HUES48 (cell line): ENCODE data around the gene ZHX3.

Experiments
- H3K27ac ChIP-seq: one replicate; pipeline ENCODE4 v1.7.0; 2013; ENCODE audit warnings: low read depth, low read length, inconsistent platforms
- H3K27me3 ChIP-seq: 2 replicates; pipeline ENCODE4 v1.6.1; 2013; ENCODE audit warnings: mild to moderate bottlenecking, low read length; ENCODE audit not compliant: control insufficient read depth, insufficient read depth
- H3K36me3 ChIP-seq: 2 replicates; pipeline ENCODE4 v1.6.1; 2013; ENCODE audit warnings: low read length; ENCODE audit not compliant: control insufficient read depth, insufficient read depth
- H3K4me1 ChIP-seq: 2 replicates; pipeline ENCODE4 v1.6.1; 2013; ENCODE audit warnings: mild to moderate bottlenecking, low read length; ENCODE audit not compliant: control insufficient read depth, insufficient read depth
- H3K4me3 ChIP-seq: 2 replicates; pipeline ENCODE4 v1.5.1; 2013; ENCODE audit warnings: mild to moderate bottlenecking, low read depth, low read length
- H3K9ac ChIP-seq: 2 replicates; pipeline ENCODE4 v1.6.1; 2013; ENCODE audit warnings: mild to moderate bottlenecking, low read depth, low read length, moderate library complexity
- H3K9me3 ChIP-seq: 2 replicates; pipeline ENCODE4 v1.6.1; 2013; ENCODE audit warnings: low read length; ENCODE audit not compliant: control insufficient read depth, insufficient read depth

The ZHX3 gene

DNA sequence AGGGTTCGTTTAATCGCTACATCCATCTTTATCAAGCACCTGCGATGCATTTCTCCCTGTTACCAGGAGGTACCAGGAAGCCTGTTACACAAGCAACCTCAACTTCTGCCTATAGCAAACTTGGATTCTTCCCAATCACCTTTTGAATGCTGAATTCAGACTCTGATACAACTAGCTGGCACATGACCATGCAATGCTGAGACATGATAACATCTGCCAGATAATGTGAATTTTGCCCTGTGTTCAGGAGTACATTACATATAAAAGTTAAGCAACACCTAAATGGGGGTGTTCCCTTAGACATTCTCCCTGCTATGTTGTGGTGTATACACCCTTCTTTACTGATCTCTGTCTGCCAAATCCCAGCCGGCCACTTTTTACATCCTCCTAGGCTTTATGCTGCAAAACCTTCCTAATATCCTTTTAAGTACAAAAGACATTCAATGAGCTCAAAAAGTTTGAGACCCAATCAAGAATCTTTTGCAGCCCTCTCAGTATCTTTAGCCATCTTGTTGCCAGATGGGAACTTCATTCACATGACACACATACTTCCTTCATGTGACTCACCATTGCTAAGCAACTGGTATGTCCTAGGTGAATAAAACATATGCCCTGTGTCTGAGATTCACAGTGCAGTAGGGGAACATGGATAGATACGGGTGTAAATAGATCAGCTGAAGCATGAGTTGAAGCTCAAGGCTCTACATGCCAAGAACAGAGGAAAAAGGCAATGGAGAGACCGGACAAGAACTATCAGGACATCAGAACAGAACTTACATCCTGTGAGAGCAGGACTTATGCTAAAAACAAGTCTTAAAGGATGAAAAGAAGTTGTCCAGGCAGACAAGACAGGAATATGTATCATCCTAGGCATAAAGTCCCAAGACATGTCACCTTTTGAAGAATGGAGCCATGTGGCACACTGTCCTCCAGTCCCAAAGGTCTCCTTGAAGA, 84.3 kb downstream of the ZHX3 start:
- no peak overlapping the region for H3K9ac ChIP-seq
- H3K27ac ChIP-seq = no peak overlapping the region
- H3K4me3 ChIP-seq = no peak overlapping the region

DNA sequence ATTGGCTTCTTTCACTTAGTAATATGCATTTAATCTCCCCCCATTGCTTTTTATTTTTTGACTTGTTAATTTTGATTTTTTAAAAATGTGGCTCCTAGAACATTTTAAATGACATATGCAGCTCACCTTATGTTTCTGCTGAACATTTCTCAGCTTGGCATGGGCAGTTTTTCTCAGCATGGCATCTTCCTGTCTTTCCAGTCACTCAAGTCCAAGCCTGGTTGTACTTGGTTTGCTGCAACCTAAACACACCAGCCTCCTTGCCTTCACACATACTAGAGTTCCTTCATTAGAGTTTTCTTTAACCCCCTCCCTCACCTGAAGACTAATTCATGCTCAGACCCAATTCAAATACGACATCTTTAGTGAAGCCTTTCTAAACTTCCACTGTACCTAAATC, 86.4 kb downstream of the ZHX3 start:
- no peaks in the 10 kb centered on the region for H3K4me1 ChIP-seq
- no peaks in the 10 kb centered on the region for H3K27me3 ChIP-seq
- no peak overlapping the region for H3K27ac ChIP-seq
- no peaks in the 10 kb centered on the region for H3K36me3 ChIP-seq
- H3K9me3 ChIP-seq = no peaks in the 10 kb centered on the region
- H3K4me3 ChIP-seq = no peak overlapping the region
- no peak overlapping the region for H3K9ac ChIP-seq

More for the DNA sequence above, 84.3 kb downstream of the ZHX3 start:
- H3K4me1 ChIP-seq = no peaks in the 10 kb centered on the region
- H3K27me3 ChIP-seq = no peaks in the 10 kb centered on the region
- H3K36me3 ChIP-seq = no peaks in the 10 kb centered on the region
- no peaks in the 10 kb centered on the region for H3K9me3 ChIP-seq

DNA sequence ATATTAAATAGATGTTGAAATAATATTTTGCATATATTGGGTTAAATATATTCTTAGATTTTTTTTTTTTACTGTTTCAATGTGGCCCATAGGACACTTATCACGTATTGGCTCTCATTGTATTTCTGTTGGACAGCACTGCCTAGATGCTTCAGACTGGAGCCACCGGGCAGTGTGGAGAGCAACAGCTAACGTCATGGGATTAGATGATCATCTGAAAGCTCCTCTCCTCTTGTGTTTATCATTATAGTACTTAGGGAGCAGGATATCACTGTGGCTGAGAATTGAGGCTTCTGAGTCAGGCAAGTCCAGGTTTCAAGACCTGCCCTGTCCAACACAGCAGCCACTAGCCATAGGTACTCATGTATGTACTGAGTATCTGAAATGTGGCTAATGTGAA, 87.4 kb downstream of the ZHX3 start:
- Histone ChIP-seq H3K27me3 (no peaks in the 10 kb centered on the region), H3K36me3 (no peaks in the 10 kb centered on the region), H3K4me3 (no peak overlapping the region), H3K4me1 (no peaks in the 10 kb centered on the region), H3K9ac (no peak overlapping the region), H3K9me3 (no peaks in the 10 kb centered on the region), H3K27ac (no peak overlapping the region)

DNA sequence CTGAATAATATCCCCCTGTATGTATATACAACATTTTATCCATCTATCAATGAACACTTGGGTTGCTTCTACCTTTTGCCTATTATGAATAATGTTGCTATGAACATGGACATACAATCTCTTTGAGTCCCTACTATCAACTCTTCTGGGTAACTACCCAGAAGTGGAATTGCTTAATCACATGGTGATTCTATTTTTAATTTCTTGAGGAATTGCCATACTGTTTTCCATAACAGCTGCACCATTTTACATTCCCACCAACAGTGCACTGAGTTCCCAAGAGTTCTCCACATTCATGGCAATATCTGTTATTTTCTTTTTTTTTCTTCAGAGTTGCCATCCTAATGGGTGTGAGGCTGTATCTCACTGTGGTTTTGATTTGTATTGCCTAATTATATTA, 88.3 kb downstream of the ZHX3 start:
- H3K9me3 ChIP-seq = no peaks in the 10 kb centered on the region
- H3K4me3 ChIP-seq = no peak overlapping the region
- H3K36me3 ChIP-seq = no peaks in the 10 kb centered on the region
- no peaks in the 10 kb centered on the region for H3K27me3 ChIP-seq
- H3K9ac ChIP-seq = no peak overlapping the region
- H3K4me1 ChIP-seq = no peaks in the 10 kb centered on the region
- no peak overlapping the region for H3K27ac ChIP-seq

DNA sequence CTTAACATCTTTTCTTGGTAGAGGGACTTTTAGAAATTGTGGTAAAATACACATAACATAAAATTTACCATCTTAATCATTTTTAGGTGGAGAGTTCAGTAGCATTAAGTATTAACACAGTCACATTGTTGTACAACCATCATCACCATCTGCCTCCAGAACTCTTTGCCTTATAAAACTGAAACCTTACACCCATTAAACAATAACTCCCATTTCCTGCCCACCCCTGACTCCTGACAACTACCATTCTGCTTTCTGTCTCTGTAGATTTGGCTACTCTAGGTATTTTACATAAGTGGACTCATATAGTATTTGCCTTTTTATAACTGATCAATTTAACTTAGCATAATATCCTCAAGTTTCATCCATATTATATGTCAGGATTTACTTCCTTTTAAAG, 88.7 kb downstream of the ZHX3 start:
- no peak overlapping the region for H3K27ac ChIP-seq

DNA sequence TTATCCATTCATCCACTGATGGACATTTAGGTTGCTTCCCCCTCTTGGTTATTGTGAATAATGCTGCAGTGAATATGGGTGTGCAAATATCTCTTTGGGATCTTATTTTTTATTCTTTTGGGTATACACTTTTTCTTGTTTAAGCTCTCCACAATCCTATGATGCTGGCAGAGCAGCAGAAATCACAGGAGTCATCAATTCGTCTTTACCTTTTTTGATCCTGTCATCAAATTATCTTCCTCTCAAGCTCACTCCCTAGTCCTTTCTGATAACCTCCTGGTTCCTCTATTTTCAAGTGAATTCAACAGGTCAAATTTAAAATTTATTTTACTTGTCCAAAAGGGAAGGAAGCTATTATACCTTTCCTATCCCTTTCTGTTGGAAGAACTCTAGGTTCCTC, 91.1 kb downstream of the ZHX3 start:
- Histone ChIP-seq H3K9ac (no peak overlapping the region), H3K4me1 (no peaks in the 10 kb centered on the region), H3K4me3 (no peak overlapping the region), H3K27me3 (no peaks in the 10 kb centered on the region), H3K36me3 (no peaks in the 10 kb centered on the region), H3K27ac (no peak overlapping the region), H3K9me3 (no peaks in the 10 kb centered on the region)

More for the DNA sequence above, 88.7 kb downstream of the ZHX3 start:
- no peak overlapping the region for H3K4me3 ChIP-seq
- H3K36me3 ChIP-seq = no peaks in the 10 kb centered on the region
- H3K4me1 ChIP-seq = no peaks in the 10 kb centered on the region
- no peaks in the 10 kb centered on the region for H3K9me3 ChIP-seq
- no peak overlapping the region for H3K9ac ChIP-seq
- H3K27me3 ChIP-seq = no peaks in the 10 kb centered on the region

DNA sequence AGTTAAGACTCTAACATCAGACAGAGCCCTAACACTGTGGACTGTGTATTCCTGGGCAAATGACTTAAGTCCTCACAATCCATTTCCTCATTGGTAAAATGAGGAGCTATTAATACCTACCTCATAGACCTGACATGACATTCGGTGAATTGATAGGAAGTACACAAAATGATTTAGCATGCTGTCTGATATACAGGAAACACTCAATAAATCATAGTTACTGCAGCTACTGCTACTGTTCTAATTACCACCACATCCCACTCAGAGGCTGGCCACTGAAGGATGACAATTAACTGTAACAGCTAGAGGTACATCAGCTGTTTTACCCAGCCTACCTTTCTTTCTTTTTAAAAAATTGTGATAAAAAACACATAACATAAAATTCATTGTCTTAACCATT, 92.4 kb downstream of the ZHX3 start:
- no peaks in the 10 kb centered on the region for H3K36me3 ChIP-seq
- no peak overlapping the region for H3K4me3 ChIP-seq
- no peak overlapping the region for H3K27ac ChIP-seq
- no peaks in the 10 kb centered on the region for H3K27me3 ChIP-seq
- no peak overlapping the region for H3K9ac ChIP-seq
- no peaks in the 10 kb centered on the region for H3K4me1 ChIP-seq
- no peaks in the 10 kb centered on the region for H3K9me3 ChIP-seq

DNA sequence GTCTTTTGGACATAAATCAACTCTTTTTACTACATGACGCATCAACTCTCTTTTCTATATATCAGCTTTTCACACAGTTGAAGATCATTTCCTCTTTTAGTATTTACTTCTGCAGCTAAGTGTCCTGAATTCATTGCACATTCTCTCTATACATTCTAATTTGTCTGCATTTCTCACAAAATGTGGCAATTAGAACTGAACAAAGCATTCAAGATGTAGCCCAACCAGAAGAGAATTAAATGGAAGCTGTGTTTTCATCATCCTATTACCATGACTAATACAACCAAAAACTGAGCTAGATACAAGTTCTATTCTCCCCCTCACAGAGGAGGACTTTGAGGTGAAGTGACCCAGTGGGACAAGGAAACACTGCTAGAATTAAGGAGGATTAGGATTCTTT, 93.2 kb downstream of the ZHX3 start:
- Histone ChIP-seq H3K27ac (no peak overlapping the region), H3K36me3 (no peaks in the 10 kb centered on the region), H3K9ac (no peak overlapping the region)

DNA sequence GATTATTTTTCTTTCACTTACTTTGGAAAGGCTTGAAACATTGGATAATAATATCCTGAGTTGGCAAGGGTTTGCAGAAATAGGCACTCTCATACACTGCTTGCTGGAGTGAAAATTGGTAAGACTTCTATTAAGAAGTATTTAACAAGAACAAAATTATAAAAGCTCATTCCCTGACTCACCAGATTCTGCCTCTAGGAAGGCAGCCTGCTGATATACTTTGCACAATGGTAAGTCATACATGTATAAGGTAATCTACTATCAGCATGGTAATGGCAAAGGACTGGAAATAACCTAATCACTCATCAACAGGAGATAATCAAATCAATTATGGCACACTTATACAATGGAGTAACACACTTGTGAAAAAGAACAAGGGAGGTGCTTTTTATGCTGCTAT, 94.4 kb downstream of the ZHX3 start:
- no peaks in the 10 kb centered on the region for H3K9me3 ChIP-seq
- no peak overlapping the region for H3K27ac ChIP-seq
- H3K4me3 ChIP-seq = no peak overlapping the region
- H3K27me3 ChIP-seq = no peaks in the 10 kb centered on the region
- no peak overlapping the region for H3K9ac ChIP-seq
- no peaks in the 10 kb centered on the region for H3K36me3 ChIP-seq
- H3K4me1 ChIP-seq = no peaks in the 10 kb centered on the region

More for the DNA sequence above, 93.2 kb downstream of the ZHX3 start:
- no peaks in the 10 kb centered on the region for H3K9me3 ChIP-seq
- H3K27me3 ChIP-seq = no peaks in the 10 kb centered on the region
- H3K4me1 ChIP-seq = no peaks in the 10 kb centered on the region
- no peak overlapping the region for H3K4me3 ChIP-seq

DNA sequence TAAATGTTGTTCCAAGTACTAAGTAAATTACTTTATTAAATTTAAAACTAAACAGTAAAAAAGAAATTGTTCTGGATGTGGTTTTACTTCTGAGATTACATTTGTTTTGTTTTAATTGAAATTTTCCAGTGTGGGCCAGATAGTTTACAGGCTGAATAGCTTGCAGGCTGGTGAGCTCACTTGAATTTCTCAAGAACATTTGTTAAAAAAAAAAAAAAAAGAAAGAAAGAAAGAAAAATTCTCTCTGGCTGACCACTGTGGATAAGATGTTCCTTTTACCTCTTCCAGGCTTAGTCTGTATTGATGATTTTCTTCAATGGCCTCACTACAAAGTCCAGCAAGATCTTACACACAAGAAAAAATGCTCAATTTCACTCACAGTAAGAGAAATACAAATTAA, 94.8 kb downstream of the ZHX3 start:
- H3K36me3 ChIP-seq = no peaks in the 10 kb centered on the region
- no peak overlapping the region for H3K27ac ChIP-seq
- H3K27me3 ChIP-seq = no peaks in the 10 kb centered on the region
- no peaks in the 10 kb centered on the region for H3K9me3 ChIP-seq
- H3K9ac ChIP-seq = no peak overlapping the region
- no peaks in the 10 kb centered on the region for H3K4me1 ChIP-seq
- no peak overlapping the region for H3K4me3 ChIP-seq

DNA sequence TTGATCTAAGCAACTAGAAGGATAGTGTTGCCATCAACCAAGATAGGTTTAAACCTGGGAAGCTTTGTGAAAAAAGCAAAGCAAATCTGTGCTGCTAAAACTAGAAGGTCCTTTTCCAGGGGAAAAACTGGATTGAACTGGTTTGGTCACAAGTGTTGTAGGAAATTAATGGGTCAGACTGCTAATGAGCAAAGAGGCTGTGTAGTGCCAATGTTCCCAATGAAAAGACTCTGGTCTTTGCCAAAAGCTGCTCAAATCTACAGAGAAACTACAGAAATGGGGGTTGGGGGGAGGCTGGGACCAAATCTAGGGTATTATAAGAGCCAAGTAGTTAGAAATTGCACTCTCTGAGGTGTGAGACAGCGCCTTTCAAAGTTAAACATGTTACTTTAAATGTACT, 95.2 kb downstream of the ZHX3 start:
- Histone ChIP-seq H3K4me1 (no peaks in the 10 kb centered on the region), H3K36me3 (no peaks in the 10 kb centered on the region), H3K9ac (no peak overlapping the region), H3K27me3 (no peaks in the 10 kb centered on the region), H3K27ac (no peak overlapping the region), H3K9me3 (no peaks in the 10 kb centered on the region), H3K4me3 (no peak overlapping the region)
